ENCODE data around the gene PLA2G10. TPM values are rescaled to one million over a fixed set of nuclear protein-coding genes. Genes with fewer than 3 reads are reported as not detected.
"Not testable (repeated sequence)": the region's sequence is repeated elsewhere in the genome, so short reads cannot be mapped to it uniquely, and the experiment has no call there.

Gene PLA2G10, protein sequence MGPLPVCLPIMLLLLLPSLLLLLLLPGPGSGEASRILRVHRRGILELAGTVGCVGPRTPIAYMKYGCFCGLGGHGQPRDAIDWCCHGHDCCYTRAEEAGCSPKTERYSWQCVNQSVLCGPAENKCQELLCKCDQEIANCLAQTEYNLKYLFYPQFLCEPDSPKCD
- not detected in 2 replicates for total RNA-seq (ENCODE audit: low replicate concordance)

DNA sequence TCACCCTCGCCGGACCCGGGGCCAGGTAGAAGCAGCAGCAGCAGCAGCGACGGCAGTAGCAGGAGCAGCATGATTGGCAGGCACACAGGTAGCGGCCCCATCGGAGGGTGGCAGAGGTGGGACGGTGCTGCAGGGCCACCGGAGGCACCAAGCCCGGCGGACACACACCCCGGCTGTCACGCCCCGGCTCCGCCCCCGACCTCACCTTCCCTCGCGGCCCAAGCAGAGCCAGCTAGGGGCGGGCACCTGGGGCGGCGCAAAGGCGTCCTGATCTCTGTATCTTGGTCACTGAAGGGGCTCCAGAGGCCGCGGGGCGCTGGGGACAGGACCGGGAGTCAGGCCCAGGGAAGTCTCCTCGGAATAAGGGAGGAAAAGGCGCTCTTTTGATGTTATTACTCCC, at the start of gene PLA2G10:
PLA2G10 (minus strand) TSS at position 180 of the 400 bp plus-strand sequence; CDS start at position 101, 79 bp downstream.
- H3K9me3 Mint-ChIP-seq; H3K27ac ChIP-seq; DNase-seq (ENCODE audit: low spot score); H4K20me1 ChIP-seq (ENCODE audit: low read depth); H3K4me2 ChIP-seq; H3K27me3 Mint-ChIP-seq (ENCODE audit: insufficient read depth, low read depth); H3K4me1 ChIP-seq; H3F3A ChIP-seq (ENCODE audit: low read depth); H3K27me3 ChIP-seq; H3K27ac Mint-ChIP-seq; H3K9me3 ChIP-seq (ENCODE audit: low read depth); H3K36me3 ChIP-seq; H3K4me1 Mint-ChIP-seq; H3K4me3 Mint-ChIP-seq; H3K9ac ChIP-seq; H2AFZ ChIP-seq (replicated peaks); H3K4me3 ChIP-seq; H3K36me3 Mint-ChIP-seq; H3K79me2 ChIP-seq (ENCODE audit: low read depth): not testable (repeated sequence)

DNA sequence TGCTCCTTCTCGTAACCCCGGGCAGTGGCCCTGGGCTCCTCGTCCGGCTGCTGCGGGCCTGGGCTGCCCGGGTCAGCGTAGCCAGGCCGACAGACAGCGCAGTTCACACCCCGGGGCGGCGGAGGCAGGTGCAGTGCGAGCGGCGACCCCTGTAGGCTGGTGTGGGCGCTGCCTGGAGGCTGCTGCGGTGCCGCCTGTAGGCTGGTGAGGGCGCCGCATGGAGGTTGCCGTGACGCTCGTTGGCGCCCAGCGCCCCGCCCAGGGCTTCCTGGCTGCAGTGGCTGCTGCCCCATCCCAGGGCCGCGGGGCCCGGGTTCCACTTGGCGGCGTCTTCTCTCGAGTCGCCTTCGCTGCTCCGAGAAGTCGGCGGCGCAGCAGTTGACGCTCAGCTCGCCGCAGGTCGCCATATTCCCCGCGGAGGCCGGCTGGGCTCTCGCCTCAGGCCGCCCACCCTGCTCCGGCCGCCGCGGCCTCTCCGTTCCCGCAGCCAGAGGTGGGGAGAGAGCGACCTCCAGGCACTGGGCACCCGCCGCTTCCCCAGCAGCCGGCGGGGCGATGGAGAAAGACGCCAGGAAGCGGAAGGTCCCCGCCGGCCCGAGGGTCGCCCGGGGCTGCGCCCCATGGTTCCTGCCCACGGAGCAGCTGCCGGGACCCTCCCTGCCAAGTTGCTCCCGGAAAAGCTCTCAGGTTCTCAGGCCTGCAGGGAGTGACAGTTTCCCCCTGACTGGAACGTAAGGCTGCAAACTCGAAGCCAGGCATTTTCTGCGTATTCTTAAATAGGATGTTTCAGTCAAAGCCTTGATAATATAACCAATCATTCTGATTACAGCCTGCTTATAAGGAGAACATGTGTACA, 48.4 kb upstream of the PLA2G10 start, which contains the start of gene NPIPA2:
NPIPA2 (plus strand) TSS at position 261 of the 856 bp plus-strand sequence. CDS start 5,533 bp downstream, outside the sequence.
- H3K27ac Mint-ChIP-seq; H3K27me3 Mint-ChIP-seq (ENCODE audit: insufficient read depth, low read depth); H3K27ac ChIP-seq; H4K20me1 ChIP-seq (ENCODE audit: low read depth); H3F3A ChIP-seq (ENCODE audit: low read depth); H3K9me3 Mint-ChIP-seq; H2AFZ ChIP-seq (replicated peaks); H3K79me2 ChIP-seq (ENCODE audit: low read depth); H3K27me3 ChIP-seq; H3K36me3 Mint-ChIP-seq; H3K9ac ChIP-seq; H3K4me2 ChIP-seq; H3K4me1 Mint-ChIP-seq; DNase-seq (ENCODE audit: low spot score); H3K4me1 ChIP-seq; H3K4me3 ChIP-seq; H3K9me3 ChIP-seq (ENCODE audit: low read depth); H3K36me3 ChIP-seq; H3K4me3 Mint-ChIP-seq: not testable (repeated sequence)

DNA sequence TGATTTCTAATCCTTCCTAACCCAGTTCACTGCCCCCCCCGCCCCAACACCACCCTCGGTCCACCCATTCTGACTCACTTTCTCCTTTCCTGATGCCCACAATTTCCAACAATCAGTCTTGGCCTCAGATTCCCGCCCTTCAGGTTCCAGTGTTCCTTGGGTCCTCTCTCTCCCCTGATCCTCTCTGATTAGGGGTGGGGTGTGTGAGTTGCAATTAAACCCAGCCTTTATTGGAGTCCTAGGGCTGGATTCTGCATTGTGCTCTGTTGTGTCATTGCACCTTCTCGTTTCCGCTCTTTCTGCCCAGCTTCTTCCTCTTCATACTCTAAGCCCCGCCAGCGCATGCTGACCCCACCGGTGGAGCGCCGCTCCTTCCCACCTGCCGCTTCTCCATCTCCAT, 47.7 kb upstream of the PLA2G10 start:
- H3K27me3 Mint-ChIP-seq (ENCODE audit: insufficient read depth, low read depth); H3K36me3 ChIP-seq; H3K4me3 Mint-ChIP-seq; H4K20me1 ChIP-seq (ENCODE audit: low read depth); H3K27ac Mint-ChIP-seq; H3K4me2 ChIP-seq; H3K9ac ChIP-seq; H3K9me3 ChIP-seq (ENCODE audit: low read depth); H3K4me1 Mint-ChIP-seq; H3K27ac ChIP-seq; H3K27me3 ChIP-seq; H3K9me3 Mint-ChIP-seq; H3K4me1 ChIP-seq; H3F3A ChIP-seq (ENCODE audit: low read depth); DNase-seq (ENCODE audit: low spot score); H3K4me3 ChIP-seq; H2AFZ ChIP-seq (replicated peaks); H3K36me3 Mint-ChIP-seq; H3K79me2 ChIP-seq (ENCODE audit: low read depth): not testable (repeated sequence)

DNA sequence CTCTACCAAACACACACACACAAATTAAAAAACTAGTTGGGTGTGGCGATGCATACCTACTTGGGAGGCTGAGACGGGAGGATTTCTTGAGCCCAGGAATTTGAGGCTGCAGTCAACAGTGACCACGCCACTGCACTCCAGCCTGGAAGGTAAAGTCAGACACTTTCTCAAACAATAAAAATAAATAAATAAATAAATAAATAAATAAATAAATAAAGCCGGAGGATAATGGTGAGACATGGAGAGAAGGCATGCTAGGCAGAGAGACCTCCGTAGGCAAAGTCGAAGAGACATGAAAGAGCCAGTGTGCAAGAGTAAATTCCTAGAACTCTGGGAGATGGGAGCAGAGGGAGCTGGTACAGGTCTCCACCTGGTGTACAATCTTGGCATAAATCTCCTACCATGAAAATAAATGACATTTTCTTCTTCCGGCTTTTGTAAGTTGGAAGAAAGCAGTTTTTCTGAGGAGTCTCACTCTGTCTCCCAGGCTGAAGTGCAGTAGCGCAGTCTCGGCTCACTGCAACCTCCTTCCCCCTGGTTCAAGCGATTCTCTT, 46.8 kb upstream of the PLA2G10 start:
- not testable (repeated sequence) for DNase-seq (ENCODE audit: low spot score); H3K27me3 Mint-ChIP-seq (ENCODE audit: insufficient read depth, low read depth); H3K4me1 ChIP-seq; H3K9me3 ChIP-seq (ENCODE audit: low read depth); H3K4me3 Mint-ChIP-seq; H3K27ac Mint-ChIP-seq; H3K4me3 ChIP-seq; H3K36me3 Mint-ChIP-seq; H3K27me3 ChIP-seq; H3K4me1 Mint-ChIP-seq; H3K9ac ChIP-seq; H3K79me2 ChIP-seq (ENCODE audit: low read depth); H3K9me3 Mint-ChIP-seq; H3K36me3 ChIP-seq; H3F3A ChIP-seq (ENCODE audit: low read depth); H2AFZ ChIP-seq (replicated peaks); H3K27ac ChIP-seq; H3K4me2 ChIP-seq; H4K20me1 ChIP-seq (ENCODE audit: low read depth)

DNA sequence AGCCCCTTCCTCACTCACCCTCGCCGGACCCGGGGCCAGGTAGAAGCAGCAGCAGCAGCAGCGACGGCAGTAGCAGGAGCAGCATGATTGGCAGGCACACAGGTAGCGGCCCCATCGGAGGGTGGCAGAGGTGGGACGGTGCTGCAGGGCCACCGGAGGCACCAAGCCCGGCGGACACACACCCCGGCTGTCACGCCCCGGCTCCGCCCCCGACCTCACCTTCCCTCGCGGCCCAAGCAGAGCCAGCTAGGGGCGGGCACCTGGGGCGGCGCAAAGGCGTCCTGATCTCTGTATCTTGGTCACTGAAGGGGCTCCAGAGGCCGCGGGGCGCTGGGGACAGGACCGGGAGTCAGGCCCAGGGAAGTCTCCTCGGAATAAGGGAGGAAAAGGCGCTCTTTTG, 39.1 kb upstream of the PLA2G10 start:
- H3K4me1 Mint-ChIP-seq; H3K27ac Mint-ChIP-seq; H3K4me3 ChIP-seq; H4K20me1 ChIP-seq (ENCODE audit: low read depth); H3K36me3 Mint-ChIP-seq; H3K79me2 ChIP-seq (ENCODE audit: low read depth); H2AFZ ChIP-seq (replicated peaks); H3K9ac ChIP-seq; H3K9me3 ChIP-seq (ENCODE audit: low read depth); H3K27me3 ChIP-seq; H3K27me3 Mint-ChIP-seq (ENCODE audit: insufficient read depth, low read depth); H3K4me3 Mint-ChIP-seq; H3K36me3 ChIP-seq; H3K27ac ChIP-seq; H3K4me1 ChIP-seq; H3F3A ChIP-seq (ENCODE audit: low read depth); H3K4me2 ChIP-seq; DNase-seq (ENCODE audit: low spot score); H3K9me3 Mint-ChIP-seq: not testable (repeated sequence)

DNA sequence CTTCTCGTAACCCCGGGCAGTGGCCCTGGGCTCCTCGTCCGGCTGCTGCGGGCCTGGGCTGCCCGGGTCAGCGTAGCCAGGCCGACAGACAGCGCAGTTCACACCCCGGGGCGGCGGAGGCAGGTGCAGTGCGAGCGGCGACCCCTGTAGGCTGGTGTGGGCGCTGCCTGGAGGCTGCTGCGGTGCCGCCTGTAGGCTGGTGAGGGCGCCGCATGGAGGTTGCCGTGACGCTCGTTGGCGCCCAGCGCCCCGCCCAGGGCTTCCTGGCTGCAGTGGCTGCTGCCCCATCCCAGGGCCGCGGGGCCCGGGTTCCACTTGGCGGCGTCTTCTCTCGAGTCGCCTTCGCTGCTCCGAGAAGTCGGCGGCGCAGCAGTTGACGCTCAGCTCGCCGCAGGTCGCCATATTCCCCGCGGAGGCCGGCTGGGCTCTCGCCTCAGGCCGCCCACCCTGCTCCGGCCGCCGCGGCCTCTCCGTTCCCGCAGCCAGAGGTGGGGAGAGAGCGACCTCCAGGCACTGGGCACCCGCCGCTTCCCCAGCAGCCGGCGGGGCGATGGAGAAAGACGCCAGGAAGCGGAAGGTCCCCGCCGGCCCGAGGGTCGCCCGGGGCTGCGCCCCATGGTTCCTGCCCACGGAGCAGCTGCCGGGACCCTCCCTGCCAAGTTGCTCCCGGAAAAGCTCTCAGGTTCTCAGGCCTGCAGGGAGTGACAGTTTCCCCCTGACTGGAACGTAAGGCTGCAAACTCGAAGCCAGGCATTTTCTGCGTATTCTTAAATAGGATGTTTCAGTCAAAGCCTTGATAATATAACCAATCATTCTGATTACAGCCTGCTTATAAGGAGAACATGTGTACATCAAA, 9.3 kb upstream of the PLA2G10 start, which contains the start of gene NPIPA3:
NPIPA3 (plus strand) TSS at position 256 of the 856 bp plus-strand sequence. CDS start 5,533 bp downstream, outside the sequence.
- DNase-seq (ENCODE audit: low spot score); H3K4me3 ChIP-seq; H3K27me3 ChIP-seq; H3K79me2 ChIP-seq (ENCODE audit: low read depth); H3K36me3 Mint-ChIP-seq; H4K20me1 ChIP-seq (ENCODE audit: low read depth); H3K4me2 ChIP-seq; H3K27ac ChIP-seq; H3K4me1 ChIP-seq; H3K27ac Mint-ChIP-seq; H3F3A ChIP-seq (ENCODE audit: low read depth); H3K27me3 Mint-ChIP-seq (ENCODE audit: insufficient read depth, low read depth); H3K9me3 Mint-ChIP-seq; H3K36me3 ChIP-seq; H3K9me3 ChIP-seq (ENCODE audit: low read depth); H2AFZ ChIP-seq (replicated peaks); H3K9ac ChIP-seq; H3K4me1 Mint-ChIP-seq; H3K4me3 Mint-ChIP-seq: not testable (repeated sequence)

DNA sequence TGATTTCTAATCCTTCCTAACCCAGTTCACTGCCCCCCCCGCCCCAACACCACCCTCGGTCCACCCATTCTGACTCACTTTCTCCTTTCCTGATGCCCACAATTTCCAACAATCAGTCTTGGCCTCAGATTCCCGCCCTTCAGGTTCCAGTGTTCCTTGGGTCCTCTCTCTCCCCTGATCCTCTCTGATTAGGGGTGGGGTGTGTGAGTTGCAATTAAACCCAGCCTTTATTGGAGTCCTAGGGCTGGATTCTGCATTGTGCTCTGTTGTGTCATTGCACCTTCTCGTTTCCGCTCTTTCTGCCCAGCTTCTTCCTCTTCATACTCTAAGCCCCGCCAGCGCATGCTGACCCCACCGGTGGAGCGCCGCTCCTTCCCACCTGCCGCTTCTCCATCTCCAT, 8.6 kb upstream of the PLA2G10 start:
- H3K4me1 Mint-ChIP-seq; H3K4me1 ChIP-seq; H3K9me3 ChIP-seq (ENCODE audit: low read depth); H4K20me1 ChIP-seq (ENCODE audit: low read depth); H3K27ac ChIP-seq; H3K4me2 ChIP-seq; H3K9ac ChIP-seq; H3K36me3 Mint-ChIP-seq; H3K27me3 ChIP-seq; H3K27me3 Mint-ChIP-seq (ENCODE audit: insufficient read depth, low read depth); H3K79me2 ChIP-seq (ENCODE audit: low read depth); H3K27ac Mint-ChIP-seq; H3F3A ChIP-seq (ENCODE audit: low read depth); H3K4me3 Mint-ChIP-seq; H3K9me3 Mint-ChIP-seq; H3K4me3 ChIP-seq; H2AFZ ChIP-seq (replicated peaks); DNase-seq (ENCODE audit: low spot score); H3K36me3 ChIP-seq: not testable (repeated sequence)
